Hepatocyte (in vitro differentiated cells): ENCODE results near the gene TNRC6A. TPM values are rescaled to one million over a fixed set of nuclear protein-coding genes. Genes with fewer than 3 reads are reported as not detected.

ENCODE experiments used
- DNase-seq: peaks from one replicate; pipeline ENCODE4 v3.0.0-alpha.2; 2016; ENCODE audit warnings: low spot score
- H2AFZ ChIP-seq: fragments of 200-600 bp; sonication (generic); 2 replicates; pipeline ENCODE4 v1.6.0; 2016; ENCODE audit warnings: antibody characterized with exemption, mild to moderate bottlenecking
- H3K27ac ChIP-seq: fragments of 200-600 bp; sonication (generic); 2 replicates; pipeline ENCODE4 v1.5.1; 2016; ENCODE audit warnings: mild to moderate bottlenecking
- H3K27me3 ChIP-seq: fragments of 200-600 bp; sonication (generic); 2 replicates; pipeline ENCODE4 v1.6.1; 2016
- H3K36me3 ChIP-seq: fragments of 200-600 bp; sonication (generic); replicated peaks from 2 replicates; pipeline ENCODE4 v1.5.1; 2016; ENCODE audit warnings: low read depth; ENCODE audit not compliant: insufficient read depth
- H3K4me1 ChIP-seq: fragments of 200-600 bp; sonication (generic); 2 replicates; pipeline ENCODE4 v1.5.1; 2016; ENCODE audit warnings: mild to moderate bottlenecking, moderate library complexity; ENCODE audit not compliant: insufficient read depth
- H3K4me2 ChIP-seq: fragments of 200-600 bp; sonication (generic); 2 replicates; pipeline ENCODE4 v1.6.0; 2016
- H3K4me3 ChIP-seq: fragments of 200-600 bp; sonication (generic); 2 replicates; pipeline ENCODE4 v1.5.1; 2016; ENCODE audit warnings: mild to moderate bottlenecking
- H3K79me2 ChIP-seq: fragments of 200-600 bp; sonication (generic); 2 replicates; pipeline ENCODE4 v1.6.0; 2017; ENCODE audit warnings: mild to moderate bottlenecking
- H3K9me2 ChIP-seq: fragments of 200-600 bp; sonication (generic); replicated peaks from 2 replicates; pipeline ENCODE4 v1.6.0; 2017; ENCODE audit warnings: mild to moderate bottlenecking; ENCODE audit not compliant: insufficient read depth
- H3K9me3 ChIP-seq: fragments of 200-600 bp; sonication (generic); 2 replicates; pipeline ENCODE4 v1.5.1; 2016; ENCODE audit warnings: low read depth, mild to moderate bottlenecking
- H4K20me1 ChIP-seq: fragments of 200-600 bp; sonication (generic); 2 replicates; pipeline ENCODE4 v1.6.0; 2016; ENCODE audit warnings: mild to moderate bottlenecking; ENCODE audit not compliant: insufficient read depth, poor library complexity, severe bottlenecking
- CTCF ChIP-seq: fragments of 200-600 bp; sonication (generic); IDR thresholded peaks from 2 replicates; pipeline ENCODE4 v1.5.1; 2016; ENCODE audit warnings: antibody characterized with exemption, mild to moderate bottlenecking; ENCODE audit not compliant: poor library complexity
- EZH2 ChIP-seq: fragments of 200-600 bp; sonication (generic); IDR thresholded peaks from 2 replicates; pipeline ENCODE4 v1.6.1; 2016; ENCODE audit warnings: antibody characterized with exemption, mild to moderate bottlenecking, borderline replicate concordance
- EZH2phosphoT487 ChIP-seq: fragments of 200-600 bp; sonication (generic); IDR thresholded peaks from one replicate; pipeline ENCODE4 v1.6.1; 2018; ENCODE audit warnings: antibody characterized with exemption, mild to moderate bottlenecking, low read depth, moderate library complexity; ENCODE audit not compliant: unreplicated experiment, severe bottlenecking
- WGBS: methylation state at CpG from one replicate; pipeline ENCODE4 v1.1.6; 2016; ENCODE audit warnings: low lambda C conversion rate; ENCODE audit errors: missing lambda C conversion rate; 5-methylcytosine and 5-hydroxymethylcytosine counted together
- polyA plus RNA-seq: library from polyadenylated mRNA; unstranded; fragments of >200 nt; fragmentation: Nextera tagmentation; extraction: Ambion mirVana; gene quantifications from 2 replicates; pipeline ENCODE4 v1.2.1, GENCODE V29; 2016
- total RNA-seq: library from RNA; depleted of rRNA; stranded (reverse); fragments of >200 nt; gene quantifications from 2 replicates; pipeline ENCODE4 v1.2.3, GENCODE V29; 2014

Gene TNRC6A
- total and polyA plus RNA-seq, 2 experiments from 2014 or later = 17.1 to 52.8 TPM

- H3K27me3 ChIP-seq = no peaks in the 10 kb centered on the region
- no peaks in the 10 kb centered on the region for H3K9me2 ChIP-seq
- no peak overlapping the region for H3K4me2 ChIP-seq
- no peak overlapping the region for H3K27ac ChIP-seq
- no peak for DNase-seq
- no peak for TF ChIP-seq EZH2
- H3K4me3 ChIP-seq = no peak overlapping the region
- no peaks in the 10 kb centered on the region for H3K36me3 ChIP-seq
- H3K4me1 ChIP-seq = peaks cover 14% of the 10 kb centered on the region
- H3K79me2 ChIP-seq = no peaks in the 10 kb centered on the region
- H3K9me3 ChIP-seq = no peaks in the 10 kb centered on the region
- no peak overlapping the region for H2AFZ ChIP-seq
- no peaks in the 10 kb centered on the region for H4K20me1 ChIP-seq
- WGBS = 93% methylated on average over 2 of the region's 2 CpGs
Observed at GRCh38 chr16:24688359-24688758, 41.1 kb upstream of the TNRC6A start.

GRCh38 chr16:24689128-24689527, 40.3 kb upstream of the TNRC6A start:
- no peak overlapping the region for H3K4me3 ChIP-seq
- no peaks in the 10 kb centered on the region for H4K20me1 ChIP-seq
- no peaks in the 10 kb centered on the region for H3K9me2 ChIP-seq
- DNase-seq = peak; percentile 58
- no peaks in the 10 kb centered on the region for H3K9me3 ChIP-seq
- H3K27me3 ChIP-seq = no peaks in the 10 kb centered on the region
- TF ChIP-seq CTCF (peak; percentile 58), EZH2phosphoT487 (no peak), EZH2 (no peak)
- no peak overlapping the region for H3K4me2 ChIP-seq
- no peak overlapping the region for H2AFZ ChIP-seq
- H3K36me3 ChIP-seq = no peaks in the 10 kb centered on the region
- H3K79me2 ChIP-seq = no peaks in the 10 kb centered on the region
- H3K4me1 ChIP-seq = peaks cover 14% of the 10 kb centered on the region
- H3K27ac ChIP-seq = no peak overlapping the region
- WGBS = 34% methylated on average over 7 of the region's 7 CpGs

DNA sequence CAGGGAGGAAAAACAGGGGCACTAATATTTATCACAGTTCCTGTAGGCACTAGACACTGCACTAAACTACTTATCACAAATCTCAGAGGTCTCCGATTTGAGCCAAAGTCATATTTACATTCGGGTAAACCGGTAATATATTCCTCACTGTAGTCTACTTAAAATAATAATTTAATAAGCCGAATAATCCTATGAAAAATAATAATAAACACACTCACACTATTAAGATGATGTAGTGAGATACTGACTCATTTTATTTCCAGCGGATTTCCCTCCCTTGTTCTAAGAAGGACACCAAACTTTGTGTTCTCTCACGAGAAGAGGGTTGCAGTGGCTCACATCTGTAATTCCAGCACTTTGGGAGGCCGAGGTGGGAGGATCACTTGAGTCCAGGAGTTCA, 36.6 kb upstream of the TNRC6A start:
- Histone ChIP-seq H3K27me3 (no peaks in the 10 kb centered on the region), H3K9me2 (no peaks in the 10 kb centered on the region), H3K4me2 (no peak overlapping the region), H3K36me3 (no peaks in the 10 kb centered on the region), H2AFZ (no peak overlapping the region), H3K27ac (no peak overlapping the region), H4K20me1 (no peaks in the 10 kb centered on the region), H3K4me1 (no peaks in the 10 kb centered on the region), H3K9me3 (no peaks in the 10 kb centered on the region), H3K4me3 (no peak overlapping the region), H3K79me2 (no peaks in the 10 kb centered on the region)
- WGBS = 73% methylated on average over 7 of the region's 7 CpGs
- no peak for DNase-seq
- no peak for TF ChIP-seq EZH2
- no peak for TF ChIP-seq CTCF
- no peak for TF ChIP-seq EZH2phosphoT487

GRCh38 chr16:24694931-24695330, 34.5 kb upstream of the TNRC6A start:
- 77% methylated on average over 5 of the region's 5 CpGs for WGBS
- no peaks in the 10 kb centered on the region for H3K79me2 ChIP-seq
- no peak overlapping the region for H3K4me3 ChIP-seq
- H4K20me1 ChIP-seq = no peaks in the 10 kb centered on the region
- TF ChIP-seq EZH2phosphoT487 (no peak), EZH2 (no peak), CTCF (no peak)
- no peaks in the 10 kb centered on the region for H3K4me1 ChIP-seq
- H2AFZ ChIP-seq = no peak overlapping the region
- no peak overlapping the region for H3K27ac ChIP-seq
- no peak overlapping the region for H3K4me2 ChIP-seq
- no peaks in the 10 kb centered on the region for H3K27me3 ChIP-seq
- H3K36me3 ChIP-seq = no peaks in the 10 kb centered on the region
- DNase-seq = no peak
- no peaks in the 10 kb centered on the region for H3K9me3 ChIP-seq
- no peaks in the 10 kb centered on the region for H3K9me2 ChIP-seq
